GM12873 (cell line): Measurements from ENCODE around the gene SNAPC4.

ENCODE experiments used
- CTCF ChIP-seq: IDR thresholded peaks from 2 replicates; pipeline ENCODE4 v1.5.1; 2012; ENCODE audit warnings: low read depth, mild to moderate bottlenecking, moderate library complexity, low read length, control low read depth; ENCODE audit not compliant: insufficient read depth; ENCODE audit errors: missing control alignments

Gene SNAPC4

GRCh38 chr9:136364942-136365774 is 34.8 kb downstream of the SNAPC4 start:
- no peak for TF ChIP-seq CTCF

GRCh38 chr9:136363949-136364748 is 35.8 kb downstream of the SNAPC4 start:
- TF ChIP-seq CTCF: no peak

GRCh38 chr9:136363106-136363948 is 36.6 kb downstream of the SNAPC4 start, which contains the start of gene DNLZ:
DNLZ (minus strand) TSS chr9:136363744; CDS start chr9:136363714, 30 bp downstream.
- TF ChIP-seq CTCF: peak; percentile 91

GRCh38 chr9:136362450-136362784 is 37.6 kb downstream of the SNAPC4 start:
- no peak for TF ChIP-seq CTCF

GRCh38 chr9:136361754-136362449 is 38.1 kb downstream of the SNAPC4 start:
- no peak for TF ChIP-seq CTCF

GRCh38 chr9:136361047-136361753 is 38.8 kb downstream of the SNAPC4 start:
- no peak for TF ChIP-seq CTCF
